ENCODE data around the gene TNS3. TPM values are rescaled to one million over a fixed set of nuclear protein-coding genes. Genes with fewer than 3 reads are reported as not detected.

TNS3 gene
- polyA plus RNA-seq, 1 of the 3 experiments (the other 2 are of a cell fraction) = 72.3 TPM

DNA sequence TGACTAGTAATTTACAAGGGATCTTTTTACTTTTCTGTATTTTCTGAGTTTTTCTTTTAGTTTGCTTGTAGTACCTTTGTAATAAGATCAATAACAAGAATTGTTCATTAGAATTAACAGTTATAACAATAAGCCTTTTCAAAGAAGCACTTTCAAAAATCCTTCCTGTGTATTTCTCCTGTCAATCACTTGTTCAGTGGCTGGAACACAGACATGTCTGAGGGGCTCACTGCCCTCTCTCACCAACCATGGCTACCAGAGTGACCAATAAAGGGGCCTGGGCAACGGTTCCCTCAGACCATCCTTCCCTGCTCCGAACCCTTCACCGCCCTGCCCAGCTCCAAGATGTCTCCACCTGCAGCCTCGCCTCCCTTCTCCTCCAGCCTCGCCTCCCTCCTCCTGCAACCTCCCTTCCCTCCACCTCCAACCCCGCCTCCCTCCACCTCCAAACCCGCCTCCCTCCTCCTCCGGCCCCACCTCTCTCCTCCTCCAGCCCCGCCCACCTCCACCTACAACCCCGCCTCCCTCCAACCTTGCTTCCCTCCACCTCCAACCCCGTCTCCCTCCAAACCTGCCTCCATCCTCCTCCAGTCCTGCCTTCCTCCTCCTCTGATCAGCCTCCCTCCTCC is 353.4 kb downstream of the TNS3 start (continued):
- TF ChIP-seq, protein P1, sequence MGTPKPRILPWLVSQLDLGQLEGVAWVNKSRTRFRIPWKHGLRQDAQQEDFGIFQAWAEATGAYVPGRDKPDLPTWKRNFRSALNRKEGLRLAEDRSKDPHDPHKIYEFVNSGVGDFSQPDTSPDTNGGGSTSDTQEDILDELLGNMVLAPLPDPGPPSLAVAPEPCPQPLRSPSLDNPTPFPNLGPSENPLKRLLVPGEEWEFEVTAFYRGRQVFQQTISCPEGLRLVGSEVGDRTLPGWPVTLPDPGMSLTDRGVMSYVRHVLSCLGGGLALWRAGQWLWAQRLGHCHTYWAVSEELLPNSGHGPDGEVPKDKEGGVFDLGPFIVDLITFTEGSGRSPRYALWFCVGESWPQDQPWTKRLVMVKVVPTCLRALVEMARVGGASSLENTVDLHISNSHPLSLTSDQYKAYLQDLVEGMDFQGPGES (IDR thresholded peaks at IDR 0.05; ENCODE audit: low read depth, low read length) = no peak
- TF ChIP-seq POLR2AphosphoS5 (IDR thresholded peaks at IDR 0.05; ENCODE audit: low read depth, low read length) = no peak

DNA sequence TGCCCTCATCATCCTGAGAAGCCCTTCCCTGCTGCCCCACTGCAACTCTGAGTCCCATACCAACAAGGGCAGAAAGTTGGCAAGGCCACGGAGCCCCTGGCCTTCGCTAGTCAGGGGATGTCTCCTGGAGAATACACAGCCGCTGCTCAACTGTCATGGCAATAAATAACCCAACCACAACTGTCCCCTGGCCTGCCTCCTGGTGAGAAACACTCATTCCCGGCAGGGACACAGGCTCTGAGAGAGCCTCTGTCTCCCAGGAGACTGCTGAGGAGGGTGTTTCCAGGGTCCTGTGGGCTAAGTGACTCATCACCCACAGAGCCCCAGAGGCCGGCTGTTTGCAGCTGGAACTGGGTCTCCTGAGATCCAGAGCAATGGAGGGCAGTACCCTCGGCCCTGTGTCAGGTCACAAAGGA is 354.1 kb downstream of the TNS3 start:
- 6% methylated on average over 6 of the region's 6 CpGs for whole genome bisulfite sequencing (ENCODE audit: low lambda C conversion rate)
- H2AFZ ChIP-seq (ENCODE audit: low read depth) = peak overlapping the region; percentile 44; the same call in 1 of the 2 replicates
- CTCF ChIA-PET = interaction anchor here (0.6 kb wide), 1 partner anchor 39 kb away, joined by 3 read pairs; no protein-coding TSS in a partner anchor
- no peak for TF ChIP-seq RFX5 (IDR thresholded peaks at IDR 0.05; ENCODE audit: low read length)
- TF ChIP-seq SMC3 (IDR thresholded peaks at IDR 0.05; ENCODE audit: low read depth, low read length) = no peak
- TF ChIP-seq EP300 (IDR thresholded peaks at IDR 0.05; ENCODE audit: borderline replicate concordance in 1 of 2, low read depth in 1 of 2, low read length in 1 of 2) = peak; percentile 74 to 98
- TF ChIP-seq FOSL2 (IDR thresholded peaks at IDR 0.05; ENCODE audit: borderline replicate concordance, low read depth) = peak; percentile 80
- no peak for TF ChIP-seq GATA2 (CRISPR knock-in tag; IDR thresholded peaks at IDR 0.05)
- no peak for TF ChIP-seq NRF1 (IDR thresholded peaks at IDR 0.05; ENCODE audit: low read depth, low read length)
- TF ChIP-seq, protein P2, sequence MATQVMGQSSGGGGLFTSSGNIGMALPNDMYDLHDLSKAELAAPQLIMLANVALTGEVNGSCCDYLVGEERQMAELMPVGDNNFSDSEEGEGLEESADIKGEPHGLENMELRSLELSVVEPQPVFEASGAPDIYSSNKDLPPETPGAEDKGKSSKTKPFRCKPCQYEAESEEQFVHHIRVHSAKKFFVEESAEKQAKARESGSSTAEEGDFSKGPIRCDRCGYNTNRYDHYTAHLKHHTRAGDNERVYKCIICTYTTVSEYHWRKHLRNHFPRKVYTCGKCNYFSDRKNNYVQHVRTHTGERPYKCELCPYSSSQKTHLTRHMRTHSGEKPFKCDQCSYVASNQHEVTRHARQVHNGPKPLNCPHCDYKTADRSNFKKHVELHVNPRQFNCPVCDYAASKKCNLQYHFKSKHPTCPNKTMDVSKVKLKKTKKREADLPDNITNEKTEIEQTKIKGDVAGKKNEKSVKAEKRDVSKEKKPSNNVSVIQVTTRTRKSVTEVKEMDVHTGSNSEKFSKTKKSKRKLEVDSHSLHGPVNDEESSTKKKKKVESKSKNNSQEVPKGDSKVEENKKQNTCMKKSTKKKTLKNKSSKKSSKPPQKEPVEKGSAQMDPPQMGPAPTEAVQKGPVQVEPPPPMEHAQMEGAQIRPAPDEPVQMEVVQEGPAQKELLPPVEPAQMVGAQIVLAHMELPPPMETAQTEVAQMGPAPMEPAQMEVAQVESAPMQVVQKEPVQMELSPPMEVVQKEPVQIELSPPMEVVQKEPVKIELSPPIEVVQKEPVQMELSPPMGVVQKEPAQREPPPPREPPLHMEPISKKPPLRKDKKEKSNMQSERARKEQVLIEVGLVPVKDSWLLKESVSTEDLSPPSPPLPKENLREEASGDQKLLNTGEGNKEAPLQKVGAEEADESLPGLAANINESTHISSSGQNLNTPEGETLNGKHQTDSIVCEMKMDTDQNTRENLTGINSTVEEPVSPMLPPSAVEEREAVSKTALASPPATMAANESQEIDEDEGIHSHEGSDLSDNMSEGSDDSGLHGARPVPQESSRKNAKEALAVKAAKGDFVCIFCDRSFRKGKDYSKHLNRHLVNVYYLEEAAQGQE (IDR thresholded peaks at IDR 0.05; ENCODE audit: low read depth, low read length) = no peak; the same call in 1 of the 2 replicates
- TF ChIP-seq POLR2AphosphoS5 (IDR thresholded peaks at IDR 0.05; ENCODE audit: low read depth, low read length) = peak; percentile 83
- TF ChIP-seq, protein P3, sequence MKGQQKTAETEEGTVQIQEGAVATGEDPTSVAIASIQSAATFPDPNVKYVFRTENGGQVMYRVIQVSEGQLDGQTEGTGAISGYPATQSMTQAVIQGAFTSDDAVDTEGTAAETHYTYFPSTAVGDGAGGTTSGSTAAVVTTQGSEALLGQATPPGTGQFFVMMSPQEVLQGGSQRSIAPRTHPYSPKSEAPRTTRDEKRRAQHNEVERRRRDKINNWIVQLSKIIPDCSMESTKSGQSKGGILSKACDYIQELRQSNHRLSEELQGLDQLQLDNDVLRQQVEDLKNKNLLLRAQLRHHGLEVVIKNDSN (IDR thresholded peaks at IDR 0.05; ENCODE audit: borderline replicate concordance, low read depth) = no peak
- TF ChIP-seq GABPA (IDR thresholded peaks at IDR 0.05; ENCODE audit: low read depth) = 0 out of 2 replicates have a peak, but pooled peaks have one; percentile 9
- TF ChIP-seq NFIC (IDR thresholded peaks at IDR 0.05; ENCODE audit: borderline replicate concordance) = peak; percentile 97
- TF ChIP-seq RAD21 (IDR thresholded peaks at IDR 0.05; ENCODE audit: low read length) = no peak
- no peak for TF ChIP-seq ELF1 (IDR thresholded peaks at IDR 0.05)
- TF ChIP-seq, protein P4, sequence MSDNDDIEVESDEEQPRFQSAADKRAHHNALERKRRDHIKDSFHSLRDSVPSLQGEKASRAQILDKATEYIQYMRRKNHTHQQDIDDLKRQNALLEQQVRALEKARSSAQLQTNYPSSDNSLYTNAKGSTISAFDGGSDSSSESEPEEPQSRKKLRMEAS (IDR thresholded peaks at IDR 0.05; ENCODE audit: low read depth) = peak; percentile 68
- TF ChIP-seq TEAD4 (IDR thresholded peaks at IDR 0.05; ENCODE audit: borderline replicate concordance, insufficient read depth) = peak; percentile 95
- TF ChIP-seq YY1 (IDR thresholded peaks at IDR 0.05; ENCODE audit: low read depth) = peak; percentile 36; the same call in 1 of the 2 replicates
- TF ChIP-seq, protein P1 (IDR thresholded peaks at IDR 0.05; ENCODE audit: low read depth, low read length) = no peak
- peak; percentile 49; the same call in 1 of the 2 replicates for TF ChIP-seq SIN3A (IDR thresholded peaks at IDR 0.05; ENCODE audit: borderline replicate concordance, low read depth, low read length)
- no peak for TF ChIP-seq FOXJ3 (CRISPR knock-in tag; IDR thresholded peaks at IDR 0.05)
- TF ChIP-seq JUND (IDR thresholded peaks at IDR 0.05) = peak; percentile 95
- peak; percentile 100 for TF ChIP-seq TCF12 (IDR thresholded peaks at IDR 0.05)
- TF ChIP-seq CHD2 (IDR thresholded peaks at IDR 0.05; ENCODE audit: low read length, partially characterized antibody) = no peak
- no peak for TF ChIP-seq EZH2phosphoT487 (IDR thresholded peaks at IDR 0.05; ENCODE audit: borderline replicate concordance, low read depth)

More for the DNA sequence above, 354.1 kb downstream of the TNS3 start:
- Histone ChIP-seq H3K9ac (no peak overlapping the region), H3K27ac (ENCODE audit: low read depth in 2 of 2, low read length in 1 of 2) (peak overlapping the region in 1 of 2 experiments; percentile 43; a peak in 1 of 4 replicates), H3K4me1 (ENCODE audit: control insufficient read depth in 1 of 2, insufficient read depth in 2 of 2, low read depth in 1 of 2, low read length in 1 of 2) (peaks cover 7 to 10% of the 10 kb centered on the region in 2 experiments; a peak in 2 of 4 replicates), H3K4me2 (peak overlapping the region; percentile 59; the same call in 1 of the 2 replicates), H3K9me2 (no peaks in the 10 kb centered on the region), H3F3A (replicated peaks; ENCODE audit: insufficient read depth) (no peaks in the 10 kb centered on the region), H3K27me3 (ENCODE audit: insufficient read depth) (no peaks in the 10 kb centered on the region), H3K9me3 (no peaks in the 10 kb centered on the region), H3K4me3 (ENCODE audit: low read depth in 2 of 2, low read length in 1 of 2) (no peak overlapping the region), H3K79me2 (ENCODE audit: insufficient read depth) (no peaks in the 10 kb centered on the region), H4K20me1 (ENCODE audit: insufficient read depth) (no peaks in the 10 kb centered on the region), H3K36me3 (replicated peaks in 1 of 2; ENCODE audit: control insufficient read depth in 1 of 2, insufficient read depth in 2 of 2, low read length in 1 of 2) (no peaks in the 10 kb centered on the region)
- POLR2A ChIA-PET = no interaction called here
- DNase-seq = peak; percentile 28

Measured in SK-N-SH (cell line).